ENCODE data around the gene MTFR1L.

DNA sequence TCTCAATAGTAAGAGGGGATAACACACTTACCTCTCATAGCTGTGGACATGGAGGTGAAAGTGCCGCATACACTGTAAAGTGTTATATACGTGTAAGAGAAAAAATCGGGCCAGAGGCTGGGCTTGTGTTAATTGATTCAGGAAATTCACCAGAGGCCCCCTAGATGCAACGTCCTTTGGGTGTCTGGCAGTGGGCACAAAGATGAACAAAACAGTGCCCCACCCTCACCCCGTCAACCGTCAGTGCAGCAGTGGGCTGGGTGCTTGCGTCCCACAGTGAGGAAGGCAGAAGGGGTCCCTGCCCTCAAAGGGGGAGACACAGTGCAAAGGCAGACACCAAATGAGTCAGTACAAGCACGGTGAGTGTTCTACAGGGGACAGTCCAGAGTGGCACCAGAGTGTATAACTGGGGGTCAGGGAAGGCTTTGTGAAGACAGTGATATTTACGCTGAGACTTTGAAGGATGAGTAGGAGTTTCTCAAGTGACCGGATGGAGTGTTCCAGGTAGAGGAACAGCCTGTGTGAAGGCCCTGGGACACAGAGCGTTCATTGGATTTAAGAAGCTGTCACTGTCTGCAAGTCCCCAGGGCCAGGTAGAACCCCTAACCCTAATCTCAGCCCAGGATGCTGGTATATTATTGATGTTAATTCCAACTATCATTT lies 6.6 kb upstream of the MTFR1L start:
- TF ChIP-seq, protein P1, sequence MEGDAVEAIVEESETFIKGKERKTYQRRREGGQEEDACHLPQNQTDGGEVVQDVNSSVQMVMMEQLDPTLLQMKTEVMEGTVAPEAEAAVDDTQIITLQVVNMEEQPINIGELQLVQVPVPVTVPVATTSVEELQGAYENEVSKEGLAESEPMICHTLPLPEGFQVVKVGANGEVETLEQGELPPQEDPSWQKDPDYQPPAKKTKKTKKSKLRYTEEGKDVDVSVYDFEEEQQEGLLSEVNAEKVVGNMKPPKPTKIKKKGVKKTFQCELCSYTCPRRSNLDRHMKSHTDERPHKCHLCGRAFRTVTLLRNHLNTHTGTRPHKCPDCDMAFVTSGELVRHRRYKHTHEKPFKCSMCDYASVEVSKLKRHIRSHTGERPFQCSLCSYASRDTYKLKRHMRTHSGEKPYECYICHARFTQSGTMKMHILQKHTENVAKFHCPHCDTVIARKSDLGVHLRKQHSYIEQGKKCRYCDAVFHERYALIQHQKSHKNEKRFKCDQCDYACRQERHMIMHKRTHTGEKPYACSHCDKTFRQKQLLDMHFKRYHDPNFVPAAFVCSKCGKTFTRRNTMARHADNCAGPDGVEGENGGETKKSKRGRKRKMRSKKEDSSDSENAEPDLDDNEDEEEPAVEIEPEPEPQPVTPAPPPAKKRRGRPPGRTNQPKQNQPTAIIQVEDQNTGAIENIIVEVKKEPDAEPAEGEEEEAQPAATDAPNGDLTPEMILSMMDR (IDR thresholded peaks at IDR 0.05) = no peak
- TF ChIP-seq POLR2A (IDR thresholded peaks at IDR 0.05) = no peak

All from breast epithelium (tissue), 3 donors.